Adrenal gland (tissue), 19 donors: ENCODE results near the gene HBB. TPM values are rescaled to one million over a fixed set of nuclear protein-coding genes. Genes with fewer than 3 reads are reported as not detected.

Experiments
- DNase-seq, 7 donors: peaks; one replicate each; pipeline ENCODE4 v3.0.0-alpha.2; 2019 to 2020
- H3K27ac ChIP-seq, 5 donors: fragments of 200-600 bp; sonication (generic) in 4 of 5; 1 replicate in 3 of 5; 2 replicates in 2 of 5; pipeline versions ENCODE4 v1.5.1 to v1.8.0; 2016 to 2020; ENCODE audit warnings: mild to moderate bottlenecking in 1 of 5
- H3K27me3 ChIP-seq: fragments of 200-600 bp; 2 replicates; pipeline ENCODE4 v1.8.0; 2021
- H3K36me3 ChIP-seq, 2 donors: fragments of 200-600 bp; replicated peaks in 1 of 2; 1 replicate in 1 of 2; 2 replicates in 1 of 2; pipeline versions ENCODE4 v1.5.1 to v1.8.0; 2018 to 2022
- H3K4me1 ChIP-seq, 2 donors: fragments of 200-600 bp; replicated peaks in 1 of 2; 1 replicate in 1 of 2; 2 replicates in 1 of 2; pipeline versions ENCODE4 v1.5.1 to v1.8.0; 2018 to 2021
- H3K4me3 ChIP-seq, 4 donors: fragments of 200-600 bp; sonication (generic) in 3 of 4; one replicate each; pipeline ENCODE4 v1.5.1; 2016 to 2018
- H3K9me3 ChIP-seq, 3 donors: fragments of 200-600 bp; sonication (generic) in 1 of 3; replicated peaks in 1 of 3; 1 replicate in 2 of 3; 2 replicates in 1 of 3; pipeline versions ENCODE4 v1.5.1 to v1.8.0; 2016 to 2021
- CTCF ChIP-seq, 6 experiments: fragments of 450-650 bp in 4 of 6; fragments of 200-600 bp in 2 of 6; sonication (generic) in 1 of 6; IDR thresholded peaks; 1 replicate in 5 of 6; 2 replicates in 1 of 6; pipeline versions ENCODE4 v1.5.1 to v1.8.0; 2016 to 2021; ENCODE audit warnings: antibody characterized with exemption in 6 of 6, mild to moderate bottlenecking in 2 of 6, moderate library complexity in 1 of 6
- POLR2A ChIP-seq, 2 donors: fragments of 450-650 bp; IDR thresholded peaks; one replicate each; pipeline ENCODE4 v1.6.1; 2017; ENCODE audit warnings: antibody characterized with exemption in 2 of 2, mild to moderate bottlenecking in 2 of 2, moderate library complexity in 1 of 2
- WGBS, 4 donors: extraction: QIAGEN DNeasy Blood & Tissue Kit in 2 of 4; methylation state at CpG; one replicate each; pipeline versions ENCODE4 v1.1.5 to v1.1.7; 2013 to 2017; 5-methylcytosine and 5-hydroxymethylcytosine counted together
- intact Hi-C, 2 donors: fragments of 100-400 bp; cut with DNase I; formaldehyde crosslinking; loops; one replicate each; pipeline versions ENCODE4 v1.14.1 to v1.15.0; 2022 to 2023
- long read RNA-seq, 10 donors: library from polyadenylated mRNA in 3 of 10; unstranded in 2 of 10; stranded (forward) in 1 of 10; transcript quantifications; one replicate each; pipeline ENCODE4 v2.0.0 and lab custom pipeline, GENCODE V29; 2021 to 2026
- polyA plus RNA-seq, 3 donors: library from polyadenylated mRNA; stranded (reverse); fragments of 200-250 nt in 2 of 3; fragments of 350-450 nt in 1 of 3; fragmentation: Illumina TruSeq in 1 of 3; extraction: RNeasy Lipid Tissue Mini Kit (QIAGEN cat#74804) in 1 of 3; gene quantifications; one replicate each; pipeline ENCODE4 v1.2.3, GENCODE V29; 2013 to 2014
- total RNA-seq, 9 donors: library from RNA; depleted of rRNA in 4 of 9; stranded (reverse); fragments of >200 nt in 4 of 9; fragments of 120-200 nt in 1 of 9; fragmentation: NEBNext Ultra II Directional in 1 of 9; extraction: Animal tissue kit (Norgen Biotek cat#: 25700) in 1 of 9; gene quantifications; one replicate each; pipeline versions ENCODE4 v1.1.0 to v1.2.4, GENCODE V29; 2013 to 2023
- donor health status: healthy with polysubstance abuse.
- donor health status: Bipolar disorder and iron deficiency.
- donor health status: DM: yes; HTN: yes; CAD: no.
- donor health status: DM: no; HTN: no; CAD: no.
- donor health status: DM: no; HTN: no; CAD: no.
- donor health status: DM: yes; HTN: yes; CAD: no.

HBB gene
- total RNA-seq (100 to 1,000 TPM in 2 of 9 donors, 10 to 100 TPM in 4, 1 to 10 TPM in 3; 1.1 to 794 (median 10.5) TPM), polyA plus RNA-seq (10 to 100 TPM in 1 of 3 donors, 1 to 10 TPM in 2; 1.3 to 23.8 (median 8.0) TPM)
- long read RNA-seq, donor 1, transcript HBB-203 (2 exons, 319 nt), result minor isoform, 5 of 64 reads
- long read RNA-seq, donor 1, transcript HBB-201 (3 exons, 628 nt), result major isoform, 58 of 64 reads
- long read RNA-seq, donor 1, partial matches to known transcripts, result 0 of 64 reads
- long read RNA-seq, donor 1, other reads (novel, unspliced or antisense), result 0 of 64 reads
- long read RNA-seq, donor 2, transcript HBB-201 (3 exons, 628 nt), result major isoform, 79 of 90 reads
- long read RNA-seq, donor 2, transcript HBB-203 (2 exons, 319 nt), result minor isoform, 6 of 90 reads
- long read RNA-seq, donor 2, partial matches to known transcripts, result 0 of 90 reads
- long read RNA-seq, donor 2, other reads (novel, unspliced or antisense), result 5 of 90 reads
- long read RNA-seq, donor 3, transcript HBB-203 (2 exons, 319 nt), result minor isoform, 13 of 87 reads
- long read RNA-seq, donor 3, transcript HBB-201 (3 exons, 628 nt), result major isoform, 74 of 87 reads
- long read RNA-seq, donor 3, partial matches to known transcripts, result 0 of 87 reads
- long read RNA-seq, donor 3, other reads (novel, unspliced or antisense), result 0 of 87 reads
- long read RNA-seq, donor 4, partial matches to known transcripts, result 0 of 1 reads
- long read RNA-seq, donor 4, other reads (novel, unspliced or antisense), result 0 of 1 reads
- long read RNA-seq, donor 5, transcript HBB-201 (3 exons, 628 nt), result major isoform, 133 of 136 reads
- long read RNA-seq, donor 5, partial matches to known transcripts, result 0 of 136 reads
- long read RNA-seq, donor 5, other reads (novel, unspliced or antisense), result 1 of 136 reads
- long read RNA-seq, donor 6, partial matches to known transcripts, result 0 of 2 reads
- long read RNA-seq, donor 6, other reads (novel, unspliced or antisense), result 0 of 2 reads
- long read RNA-seq, donor 7, transcript HBB-203 (2 exons, 319 nt), result minor isoform, 13 of 145 reads
- long read RNA-seq, donor 7, transcript HBB-201 (3 exons, 628 nt), result major isoform, 121 of 145 reads
- long read RNA-seq, donor 7, partial matches to known transcripts, result 0 of 145 reads
- long read RNA-seq, donor 7, other reads (novel, unspliced or antisense), result 9 of 145 reads
- long read RNA-seq, donor 8, transcript HBB-203 (2 exons, 319 nt), result minor isoform, 13 of 141 reads
- long read RNA-seq, donor 8, transcript HBB-201 (3 exons, 628 nt), result major isoform, 115 of 141 reads
- long read RNA-seq, donor 8, partial matches to known transcripts, result 0 of 141 reads
- long read RNA-seq, donor 8, other reads (novel, unspliced or antisense), result 10 of 141 reads
- long read RNA-seq, donor 9, transcript HBB-201 (3 exons, 628 nt), result major isoform, 91 of 107 reads
- long read RNA-seq, donor 9, transcript HBB-203 (2 exons, 319 nt), result minor isoform, 16 of 107 reads
- long read RNA-seq, donor 9, partial matches to known transcripts, result 0 of 107 reads
- long read RNA-seq, donor 9, other reads (novel, unspliced or antisense), result 0 of 107 reads
- long read RNA-seq, donor 10, transcript HBB-201 (3 exons, 628 nt), result major isoform, 46 of 56 reads
- long read RNA-seq, donor 10, partial matches to known transcripts, result 7 of 56 reads
- long read RNA-seq, donor 10, other reads (novel, unspliced or antisense), result 0 of 56 reads

GRCh38 chr11:5226732-5227310 is at the start of gene HBB:
TSS of gene HBB (minus strand) at chr11:5227071. CDS start at chr11:5227021, 50 bp downstream.
- TF ChIP-seq CTCF (IDR thresholded peaks at IDR 0.05) (no peak), POLR2A (IDR thresholded peaks at IDR 0.05) (no peak)
- no peak within 1 kb of the TSS for H3K4me3 ChIP-seq
- intact Hi-C loops, result no loop called here
- WGBS, 4 donors, result 78 to 91% (median 82%) methylated on average over 3 of the region's 3 CpGs
- H3K27me3 ChIP-seq, result no peaks in the 10 kb centered on the region
- H3K4me1 ChIP-seq, result no peaks in the 10 kb centered on the region
- no peaks in the 10 kb centered on the region for H3K36me3 ChIP-seq
- H3K9me3 ChIP-seq, result no peaks in the 10 kb centered on the region
- DNase-seq, result no peak
- no peak within 1 kb of the TSS for H3K27ac ChIP-seq

- no peaks in the 10 kb centered on the region for H3K27me3 ChIP-seq
- intact Hi-C loops, result no loop called here
- H3K9me3 ChIP-seq, result no peaks in the 10 kb centered on the region
- TF ChIP-seq POLR2A (IDR thresholded peaks at IDR 0.05) (no peak), CTCF (IDR thresholded peaks at IDR 0.05) (no peak)
- DNase-seq, result no peak
- H3K36me3 ChIP-seq, result no peaks in the 10 kb centered on the region
- no peaks in the 10 kb centered on the region for H3K4me1 ChIP-seq
- WGBS, 4 donors, result 67 to 74% (median 71%) methylated on average over 6 of the region's 6 CpGs
- no peak overlapping the region for H3K4me3 ChIP-seq
- no peak overlapping the region for H3K27ac ChIP-seq
Observed at GRCh38 chr11:5275369-5276110, 48.7 kb upstream of the HBB start.

- Histone ChIP-seq H3K9me3 (no peaks in the 10 kb centered on the region), H3K27me3 (no peaks in the 10 kb centered on the region), H3K36me3 (no peaks in the 10 kb centered on the region), H3K4me3 (no peak overlapping the region), H3K27ac (no peak overlapping the region), H3K4me1 (no peaks in the 10 kb centered on the region)
- 76 to 79% (median 78%) methylated on average over 5 of the region's 5 CpGs for WGBS, 4 donors
- intact Hi-C loops, result no loop called here
- TF ChIP-seq POLR2A (IDR thresholded peaks at IDR 0.05), result no peak
- TF ChIP-seq CTCF (IDR thresholded peaks at IDR 0.05), result no peak
- DNase-seq, result no peak
Observed at GRCh38 chr11:5274395-5274794, 47.5 kb upstream of the HBB start.
